Femur (tissue), 1 donor: ENCODE measurements around the gene KLHL8.
A peak's percentile ranks its signal among the peaks of the same experiment; 100 is the strongest.

Experiments used
- DNase-seq: peaks from one replicate; pipeline ENCODE4 v3.0.0-alpha.2; 2017

KLHL8 gene

DNA sequence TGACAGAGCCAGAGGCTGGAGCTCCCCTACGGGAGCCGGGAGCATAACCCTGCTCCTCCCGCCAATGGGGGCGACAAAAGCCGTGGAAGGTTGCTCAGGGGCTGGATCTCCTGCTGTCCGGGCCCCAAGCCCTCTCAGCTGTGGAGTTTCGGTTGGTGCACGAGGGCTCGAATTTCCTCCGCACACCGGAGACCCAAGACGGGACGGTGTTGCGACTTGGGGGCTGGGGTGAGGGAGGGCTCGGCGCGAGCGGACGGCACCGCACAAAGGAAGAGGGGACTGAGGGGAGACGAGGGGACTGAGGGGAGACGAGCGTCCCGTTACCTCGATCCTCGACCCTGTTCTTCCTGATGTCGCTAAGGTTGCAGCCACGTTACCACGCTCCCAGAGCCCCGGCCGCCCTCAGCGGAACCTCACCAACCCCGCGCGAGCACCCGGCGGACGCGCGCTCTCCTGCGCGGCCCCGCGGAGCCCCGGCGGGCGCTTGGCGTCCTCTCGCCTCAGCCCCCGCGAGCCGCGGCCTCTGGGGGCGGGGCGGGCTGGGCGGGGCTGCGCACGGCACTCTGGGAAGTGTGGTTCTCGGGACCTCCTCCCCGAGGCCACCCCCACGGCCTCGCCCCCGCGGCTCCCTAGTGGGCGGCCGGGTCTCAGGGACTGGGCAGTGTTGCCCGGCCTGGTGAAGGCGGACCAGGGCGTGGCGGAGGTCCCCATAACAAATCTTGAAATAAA, at the start of gene KLHL8:
TSS of gene KLHL8 (minus strand) at position 525 of the 729 bp plus-strand sequence. CDS start 25,079 bp downstream, outside the sequence.
- peak; percentile 94 for DNase-seq

- DNase-seq, result no peak
Observed at GRCh38 chr4:87270144-87270543, 49.7 kb upstream of the KLHL8 start.

DNA sequence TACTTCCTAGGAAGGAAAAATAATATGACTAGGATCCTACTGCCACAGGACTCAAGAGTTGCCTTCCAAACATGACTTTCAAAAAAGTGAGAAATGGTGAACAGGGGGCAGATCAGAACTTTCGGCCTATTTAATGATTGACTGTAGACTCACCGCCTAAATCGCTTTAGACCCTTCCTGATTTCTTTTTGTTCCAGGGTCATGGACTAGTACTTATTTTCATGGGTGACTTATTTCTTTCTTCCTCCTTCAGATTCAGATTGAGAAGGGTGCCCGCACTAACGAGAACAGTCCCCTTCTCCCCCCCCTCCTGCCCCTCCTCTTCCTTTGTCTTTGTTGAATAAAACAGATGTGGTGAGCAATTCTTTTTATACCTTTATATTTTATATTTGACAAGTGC, 48.0 kb upstream of the KLHL8 start:
- no peak for DNase-seq

DNA sequence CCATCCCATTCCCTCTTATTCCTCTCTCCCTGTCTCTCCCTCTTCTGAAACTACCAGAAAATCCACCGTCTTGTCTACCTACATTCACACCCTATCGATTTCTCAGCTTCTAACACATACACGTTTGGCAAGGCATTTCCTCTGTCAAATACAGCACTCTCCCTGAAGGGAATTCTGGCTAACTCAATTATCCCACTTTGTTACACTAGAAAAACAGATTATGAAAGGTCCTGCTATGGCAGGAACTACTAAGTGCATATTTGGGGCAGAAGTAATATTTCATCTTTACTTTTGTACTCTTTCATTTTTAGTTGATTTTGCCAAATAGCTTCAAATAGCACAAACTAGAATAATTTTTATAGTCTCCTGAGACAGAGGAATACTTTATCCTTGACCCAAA, 46.6 kb upstream of the KLHL8 start:
- no peak for DNase-seq

- DNase-seq, result no peak
Observed at GRCh38 chr4:87262886-87263285, 42.5 kb upstream of the KLHL8 start.

DNA sequence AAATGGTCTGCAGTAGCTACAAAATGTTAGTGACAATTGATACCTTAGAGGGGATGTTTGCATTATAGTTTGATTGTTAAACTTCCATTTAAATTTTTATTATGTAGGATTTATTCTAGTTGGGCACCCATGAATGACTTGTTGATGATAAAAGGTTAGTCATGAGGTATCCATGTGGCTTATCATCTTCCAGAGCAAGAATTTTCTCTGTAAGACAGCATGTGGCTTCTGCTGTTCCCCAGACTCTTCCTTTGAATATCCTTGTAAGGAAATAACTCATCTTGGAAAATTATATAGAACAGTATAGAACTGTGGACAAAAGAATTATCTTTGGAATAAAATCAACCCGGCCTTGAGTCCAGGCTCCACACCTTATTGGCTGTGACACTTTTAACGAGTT, 40.1 kb upstream of the KLHL8 start:
- DNase-seq, result no peak

GRCh38 chr4:87258677-87259076, 38.3 kb upstream of the KLHL8 start:
- no peak for DNase-seq

- no peak for DNase-seq
Observed at GRCh38 chr4:87257523-87257922, 37.1 kb upstream of the KLHL8 start.

GRCh38 chr4:87255755-87256154, 35.3 kb upstream of the KLHL8 start:
- no peak for DNase-seq

DNA sequence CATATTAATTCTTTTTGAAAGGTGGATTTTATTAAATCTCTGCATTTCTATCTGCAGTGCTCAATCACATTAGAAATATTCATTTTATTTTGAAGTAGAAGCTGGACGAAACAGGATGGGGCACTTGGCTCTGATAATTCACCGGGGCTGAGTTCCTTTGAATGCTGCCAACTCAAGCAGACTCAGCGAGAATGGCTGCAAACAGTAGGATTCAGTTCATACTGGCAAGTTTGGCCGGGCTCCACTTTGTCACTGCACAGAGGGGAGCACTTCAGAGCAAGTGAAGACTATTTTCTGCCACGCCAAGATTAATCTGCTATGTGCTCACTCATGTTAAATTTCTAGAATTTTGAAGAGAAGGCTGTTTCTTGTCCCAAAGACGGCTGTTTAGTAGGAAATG, 30.7 kb upstream of the KLHL8 start:
- peak; percentile 35 for DNase-seq

DNA sequence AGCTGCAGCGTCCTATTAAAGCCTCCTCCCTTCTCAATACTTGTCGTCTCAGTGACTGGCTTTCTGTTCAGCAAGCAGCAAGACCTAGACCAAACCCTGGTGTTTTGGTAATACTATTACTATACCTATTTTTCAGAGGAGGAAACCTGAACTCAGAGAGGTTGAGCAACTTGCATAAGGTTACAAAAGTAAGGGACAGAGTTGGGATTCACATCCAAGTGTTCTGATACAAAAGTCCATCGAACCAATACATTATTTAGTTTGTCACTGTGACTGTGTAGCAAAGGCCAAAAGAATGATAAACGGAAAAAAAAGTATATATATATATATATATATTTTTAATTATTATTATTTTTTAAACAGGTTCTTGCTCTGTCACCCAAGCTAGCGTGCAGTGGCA, 29.9 kb upstream of the KLHL8 start:
- no peak for DNase-seq

GRCh38 chr4:87249332-87250019, 29.1 kb upstream of the KLHL8 start:
- no peak for DNase-seq

GRCh38 chr4:87243426-87244053, 23.1 kb upstream of the KLHL8 start:
- DNase-seq, result no peak

GRCh38 chr4:87241336-87241735, 20.9 kb upstream of the KLHL8 start:
- no peak for DNase-seq

- no peak for DNase-seq
Observed at GRCh38 chr4:87240341-87240740, 19.9 kb upstream of the KLHL8 start.

GRCh38 chr4:87239821-87240220, 19.4 kb upstream of the KLHL8 start:
- no peak for DNase-seq

GRCh38 chr4:87239194-87239593, 18.8 kb upstream of the KLHL8 start:
- no peak for DNase-seq

DNA sequence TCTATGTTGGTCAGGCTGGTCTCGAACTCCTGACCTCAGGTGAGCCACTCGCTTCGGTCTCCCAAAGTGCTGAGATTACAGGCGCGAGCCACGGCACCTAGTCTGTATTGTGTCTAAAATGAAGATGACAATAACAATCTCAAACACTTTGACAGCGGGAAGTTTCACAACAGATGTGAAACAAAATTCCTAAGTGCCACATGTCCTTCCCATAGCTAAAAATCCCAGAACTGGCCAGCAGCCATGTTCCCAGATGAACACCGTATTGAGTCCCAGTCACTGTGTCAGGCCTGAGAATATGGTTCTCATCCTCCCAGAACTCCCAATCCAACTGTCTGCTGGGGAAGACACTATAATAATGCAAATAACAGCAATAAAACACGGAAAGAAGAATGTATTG, 16.4 kb upstream of the KLHL8 start:
- DNase-seq, result no peak

- no peak for DNase-seq
Observed at GRCh38 chr4:87235020-87235671, 14.7 kb upstream of the KLHL8 start.

DNA sequence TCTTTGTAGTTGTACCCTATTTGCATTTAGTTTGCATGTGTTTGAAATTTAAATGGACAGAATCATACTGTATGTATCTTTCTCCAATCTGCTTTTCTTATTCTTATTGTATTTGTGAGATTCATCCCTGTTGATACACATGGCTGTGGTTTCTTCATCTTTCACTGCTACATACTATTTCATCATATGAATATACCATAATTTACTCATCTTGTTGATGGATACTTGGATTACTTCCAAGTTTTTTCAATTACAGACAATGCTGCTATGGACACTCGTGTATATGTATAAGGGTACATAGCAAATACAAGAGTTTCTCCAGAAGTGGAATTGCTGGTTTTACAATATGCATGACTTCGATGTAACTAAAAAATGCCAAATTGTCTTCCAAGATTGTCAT, 11.8 kb upstream of the KLHL8 start:
- no peak for DNase-seq

- DNase-seq, result no peak
Observed at GRCh38 chr4:87230806-87231205, 10.4 kb upstream of the KLHL8 start.

DNA sequence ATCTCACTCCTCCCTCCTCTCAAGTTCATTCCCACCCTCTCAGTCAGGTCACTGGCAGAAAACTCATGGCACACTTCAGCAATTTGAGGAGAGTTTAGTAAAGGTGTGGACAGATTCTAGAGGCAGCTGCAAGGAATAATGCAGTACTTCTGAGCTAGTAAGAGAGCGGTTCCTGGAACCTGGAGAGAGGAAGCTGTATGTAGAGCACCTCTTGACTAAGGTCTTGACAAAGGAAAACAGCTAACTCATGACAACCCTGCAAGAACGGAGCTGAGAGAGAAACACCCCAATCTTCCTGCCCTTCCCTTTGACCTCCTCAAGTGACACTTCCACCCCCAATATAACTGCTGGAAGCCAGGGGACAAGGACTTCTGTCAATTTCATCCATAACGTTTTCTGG, 9.6 kb upstream of the KLHL8 start:
- DNase-seq, result no peak

GRCh38 chr4:87228262-87228860, 7.9 kb upstream of the KLHL8 start:
- no peak for DNase-seq
